ENCODE results near the gene ST3GAL3. TPM values are rescaled to one million over a fixed set of nuclear protein-coding genes. Genes with fewer than 3 reads are reported as not detected.

The ST3GAL3 gene
- total RNA-seq, 1 donor from 2014 or later = 15.2 TPM

DNA sequence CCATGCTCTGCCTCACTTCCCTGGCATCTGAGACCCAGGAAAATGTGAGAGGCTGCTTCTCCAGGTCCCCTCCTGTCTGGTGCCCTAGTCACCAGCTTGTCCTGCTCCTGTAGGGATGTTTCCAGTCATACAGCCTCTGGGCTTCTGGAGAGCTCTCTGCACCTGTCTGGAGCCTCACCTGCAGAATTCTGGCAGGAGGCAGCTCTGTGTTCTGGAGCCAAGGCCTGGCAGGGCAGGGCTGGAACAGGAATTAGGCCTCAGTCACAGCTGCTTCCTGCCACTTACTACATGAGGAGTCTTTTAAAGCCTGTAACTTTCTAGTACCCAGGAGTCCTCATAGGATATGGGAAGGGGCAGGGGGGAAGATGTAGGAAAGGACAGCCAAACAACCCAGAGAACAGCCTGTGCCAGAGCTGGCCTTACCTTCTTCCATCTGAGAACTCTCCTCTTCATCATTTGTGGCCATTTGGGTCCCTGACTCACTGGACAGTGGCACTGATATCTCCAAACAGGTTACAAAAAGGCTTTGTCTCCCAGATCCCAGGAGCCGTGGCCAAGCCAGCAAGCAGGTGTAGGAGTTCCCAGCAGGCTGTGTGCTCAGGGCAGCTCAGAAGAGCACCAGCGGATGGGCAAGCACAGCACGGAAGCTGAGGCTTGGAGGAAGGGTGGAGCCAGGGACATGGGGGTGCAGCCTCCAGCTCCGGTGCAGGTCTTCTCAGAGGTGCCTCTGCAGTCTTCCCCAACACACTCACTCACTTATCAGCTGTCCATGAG, 194.9 kb downstream of the ST3GAL3 start:
- Mint-ChIP-seq H3K9me3 (ENCODE audit: low read depth) (no peaks in the 10 kb centered on the region), H3K4me3 (ENCODE audit: unreplicated experiment) (no peak overlapping the region), H3K36me3 (ENCODE audit: low read depth) (peaks cover 15% of the 10 kb centered on the region), H3K4me1 (ENCODE audit: low read depth) (no peaks in the 10 kb centered on the region), H3K27me3 (ENCODE audit: low read depth) (no peaks in the 10 kb centered on the region), H3K27ac (ENCODE audit: unreplicated experiment) (no peak overlapping the region)
- DNase-seq (ENCODE audit: low spot score) = no peak
- TF ChIP-seq, protein P1, sequence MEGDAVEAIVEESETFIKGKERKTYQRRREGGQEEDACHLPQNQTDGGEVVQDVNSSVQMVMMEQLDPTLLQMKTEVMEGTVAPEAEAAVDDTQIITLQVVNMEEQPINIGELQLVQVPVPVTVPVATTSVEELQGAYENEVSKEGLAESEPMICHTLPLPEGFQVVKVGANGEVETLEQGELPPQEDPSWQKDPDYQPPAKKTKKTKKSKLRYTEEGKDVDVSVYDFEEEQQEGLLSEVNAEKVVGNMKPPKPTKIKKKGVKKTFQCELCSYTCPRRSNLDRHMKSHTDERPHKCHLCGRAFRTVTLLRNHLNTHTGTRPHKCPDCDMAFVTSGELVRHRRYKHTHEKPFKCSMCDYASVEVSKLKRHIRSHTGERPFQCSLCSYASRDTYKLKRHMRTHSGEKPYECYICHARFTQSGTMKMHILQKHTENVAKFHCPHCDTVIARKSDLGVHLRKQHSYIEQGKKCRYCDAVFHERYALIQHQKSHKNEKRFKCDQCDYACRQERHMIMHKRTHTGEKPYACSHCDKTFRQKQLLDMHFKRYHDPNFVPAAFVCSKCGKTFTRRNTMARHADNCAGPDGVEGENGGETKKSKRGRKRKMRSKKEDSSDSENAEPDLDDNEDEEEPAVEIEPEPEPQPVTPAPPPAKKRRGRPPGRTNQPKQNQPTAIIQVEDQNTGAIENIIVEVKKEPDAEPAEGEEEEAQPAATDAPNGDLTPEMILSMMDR (IDR thresholded peaks at IDR 0.05) = no peak

DNA sequence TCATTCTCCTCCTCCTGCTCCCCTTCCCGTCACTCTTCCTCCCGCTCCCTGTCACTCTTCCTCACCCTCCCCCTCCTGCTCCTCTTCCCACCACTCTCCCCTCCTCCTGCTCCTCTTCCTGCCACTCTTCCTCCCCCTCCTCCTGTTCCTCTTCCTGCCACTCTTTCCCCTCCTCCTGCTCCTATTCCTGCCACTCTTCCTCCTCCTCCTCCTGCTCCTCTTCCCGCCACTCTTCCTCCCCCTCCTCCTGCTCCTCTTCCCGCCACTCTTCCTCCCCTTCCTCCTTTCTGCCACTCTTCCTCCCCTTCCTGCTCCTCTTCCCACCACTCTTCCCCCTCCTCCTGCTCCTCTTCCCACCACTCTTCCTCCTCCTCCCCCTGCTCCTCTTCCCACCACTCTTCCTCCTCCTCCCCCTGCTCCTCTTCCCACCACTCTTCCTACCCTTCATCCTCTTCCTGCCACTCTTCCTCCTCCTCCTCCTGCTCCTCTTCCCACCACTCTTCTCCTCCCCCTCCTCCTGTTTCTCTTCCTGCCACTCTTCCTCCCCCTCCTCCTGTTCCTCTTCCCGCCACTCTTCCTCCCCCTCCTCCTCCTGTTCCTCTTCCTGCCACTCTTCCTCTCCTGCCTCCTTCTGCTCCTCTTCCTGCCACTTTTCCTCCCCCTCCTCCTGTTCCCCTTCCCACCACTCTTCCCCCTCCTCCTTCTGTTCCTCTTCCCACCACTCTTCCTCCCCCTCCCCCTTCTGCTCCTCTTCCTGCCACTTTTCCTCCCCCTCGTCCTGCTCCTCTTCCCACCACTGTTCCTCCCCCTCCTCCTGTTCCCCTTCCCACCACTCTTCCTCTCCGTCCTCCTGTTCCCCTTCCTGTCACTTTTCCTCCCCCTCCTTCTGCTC, 197.6 kb downstream of the ST3GAL3 start:
- Mint-ChIP-seq H3K36me3 (ENCODE audit: low read depth) (peaks cover 13% of the 10 kb centered on the region), H3K4me3 (ENCODE audit: unreplicated experiment) (no peak overlapping the region), H3K4me1 (ENCODE audit: low read depth) (no peaks in the 10 kb centered on the region), H3K9me3 (ENCODE audit: low read depth) (no peaks in the 10 kb centered on the region), H3K27ac (ENCODE audit: unreplicated experiment) (no peak overlapping the region), H3K27me3 (ENCODE audit: low read depth) (no peaks in the 10 kb centered on the region)
- no peak for DNase-seq (ENCODE audit: low spot score)
- TF ChIP-seq, protein P1 (IDR thresholded peaks at IDR 0.05) = no peak

DNA sequence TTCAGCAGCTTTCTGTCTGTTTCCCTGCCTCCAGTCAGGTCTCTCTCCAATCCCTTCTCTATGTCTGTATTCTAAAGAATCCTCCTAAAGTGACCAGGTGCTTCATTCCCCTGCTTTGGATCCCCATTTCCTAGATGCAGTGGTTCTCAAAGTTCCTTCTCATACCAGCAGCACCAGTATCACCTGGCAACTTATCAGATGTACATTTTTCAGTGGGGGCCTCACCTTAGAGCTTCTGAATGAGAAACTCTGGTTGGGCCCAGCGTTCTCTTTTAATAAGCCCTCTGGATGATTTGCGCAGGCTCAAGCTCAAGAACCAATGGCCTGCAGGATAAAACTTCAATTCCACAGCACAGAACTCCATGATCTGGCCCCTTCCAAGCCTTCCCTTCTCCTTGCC, 200.9 kb downstream of the ST3GAL3 start:
- Mint-ChIP-seq H3K27me3 (ENCODE audit: low read depth) (no peaks in the 10 kb centered on the region), H3K9me3 (ENCODE audit: low read depth) (no peaks in the 10 kb centered on the region), H3K4me1 (ENCODE audit: low read depth) (peaks cover 15% of the 10 kb centered on the region), H3K4me3 (ENCODE audit: unreplicated experiment) (no peak overlapping the region), H3K27ac (ENCODE audit: unreplicated experiment) (no peak overlapping the region), H3K36me3 (ENCODE audit: low read depth) (peaks cover 7% of the 10 kb centered on the region)
- DNase-seq (ENCODE audit: low spot score) = no peak
- TF ChIP-seq, protein P1 (IDR thresholded peaks at IDR 0.05) = no peak

DNA sequence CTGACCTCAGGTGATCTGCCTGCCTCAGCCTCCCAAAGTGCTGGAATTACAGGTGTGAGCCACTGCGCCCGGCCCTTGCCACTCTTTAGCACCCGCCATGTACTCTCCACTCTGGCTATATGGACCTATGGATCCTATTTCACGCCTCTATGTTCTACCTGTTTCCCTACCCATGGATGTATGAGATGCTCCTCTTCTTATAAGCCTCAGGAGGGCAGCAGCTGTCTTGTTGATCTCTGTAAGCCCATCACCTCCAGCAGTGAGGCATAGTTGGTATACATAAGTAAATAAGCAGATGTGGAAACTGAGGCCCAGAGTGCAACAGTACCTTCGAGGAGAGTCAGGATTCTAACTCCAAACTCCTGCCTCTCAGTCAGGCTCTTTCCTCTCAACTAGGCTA, 201.5 kb downstream of the ST3GAL3 start:
- TF ChIP-seq, protein P1 (IDR thresholded peaks at IDR 0.05) = no peak
- Mint-ChIP-seq H3K9me3 (ENCODE audit: low read depth) (no peaks in the 10 kb centered on the region), H3K4me1 (ENCODE audit: low read depth) (peaks cover 17% of the 10 kb centered on the region), H3K27ac (ENCODE audit: unreplicated experiment) (no peak overlapping the region), H3K27me3 (ENCODE audit: low read depth) (no peaks in the 10 kb centered on the region), H3K4me3 (ENCODE audit: unreplicated experiment) (no peak overlapping the region), H3K36me3 (ENCODE audit: low read depth) (peaks cover 9% of the 10 kb centered on the region)
- no peak for DNase-seq (ENCODE audit: low spot score)

DNA sequence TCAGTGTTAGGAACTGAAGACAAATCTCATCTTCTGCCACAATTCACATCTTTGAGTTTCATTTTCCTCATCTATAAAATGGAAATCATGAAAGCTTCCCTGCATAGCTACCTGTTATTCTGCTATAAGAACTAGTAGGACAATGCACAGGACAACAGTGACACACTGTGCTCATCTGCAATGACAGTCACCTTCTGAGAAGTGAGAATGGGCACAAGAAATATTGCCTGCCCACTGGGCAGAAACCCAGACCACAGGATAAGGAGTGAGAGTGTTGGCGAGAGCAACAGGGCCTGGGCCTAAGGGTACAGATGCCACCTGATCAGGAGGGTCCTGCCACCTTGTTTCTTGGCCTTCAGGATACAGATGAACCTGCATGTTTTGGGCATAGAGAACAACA, 203.0 kb downstream of the ST3GAL3 start:
- H3K4me1 Mint-ChIP-seq (ENCODE audit: low read depth) = peaks cover 17% of the 10 kb centered on the region
- TF ChIP-seq, protein P1 (IDR thresholded peaks at IDR 0.05) = no peak
- H3K9me3 Mint-ChIP-seq (ENCODE audit: low read depth) = no peaks in the 10 kb centered on the region

More for the DNA sequence above, 203.0 kb downstream of the ST3GAL3 start:
- Mint-ChIP-seq H3K27me3 (ENCODE audit: low read depth) (no peaks in the 10 kb centered on the region), H3K27ac (ENCODE audit: unreplicated experiment) (no peak overlapping the region), H3K4me3 (ENCODE audit: unreplicated experiment) (no peak overlapping the region), H3K36me3 (ENCODE audit: low read depth) (peaks cover 9% of the 10 kb centered on the region)
- no peak for DNase-seq (ENCODE audit: low spot score)
